Mesenchymal stem cell (in vitro differentiated cells and primary cell): ENCODE results near the gene CAMK1G.
A peak's percentile ranks its signal among the peaks of the same experiment; 100 is the strongest.

Source experiments
- DNase-seq: peaks from one replicate; pipeline ENCODE4 v3.0.0-alpha.2; 2013
- H2AFZ ChIP-seq: one replicate; pipeline ENCODE4 v1.6.1; 2013; ENCODE audit warnings: low read depth, mild to moderate bottlenecking, control low read depth, inconsistent platforms, low read length, moderate library complexity
- H2AK5ac ChIP-seq: 2 replicates; pipeline ENCODE4 v1.6.1; 2013; ENCODE audit warnings: low read length, moderate library complexity, mild to moderate bottlenecking, inconsistent platforms; ENCODE audit not compliant: severe bottlenecking
- H2BK120ac ChIP-seq: one replicate; pipeline ENCODE4 v1.6.1; 2013; ENCODE audit warnings: low read depth, mild to moderate bottlenecking, inconsistent platforms, low read length, moderate library complexity
- H2BK12ac ChIP-seq, 2 experiments: one replicate each; pipeline ENCODE4 v1.6.1; 2013; ENCODE audit warnings: inconsistent platforms in 2 of 2, low read length in 2 of 2, mild to moderate bottlenecking in 2 of 2, moderate library complexity in 2 of 2, control low read depth in 1 of 2
- H2BK15ac ChIP-seq: one replicate; pipeline ENCODE4 v1.6.1; 2013; ENCODE audit warnings: mild to moderate bottlenecking, low read depth, inconsistent platforms; ENCODE audit not compliant: poor library complexity, severe bottlenecking
- H2BK5ac ChIP-seq: 2 replicates; pipeline ENCODE4 v1.6.1; 2013; ENCODE audit warnings: low read depth, mild to moderate bottlenecking, low read length, control low read depth, inconsistent platforms; ENCODE audit not compliant: poor library complexity, severe bottlenecking
- H3K14ac ChIP-seq, 2 experiments: one replicate each; pipeline ENCODE4 v1.6.1; 2013; ENCODE audit warnings: inconsistent platforms in 2 of 2, low read length in 2 of 2, control low read depth in 1 of 2, mild to moderate bottlenecking in 1 of 2, moderate library complexity in 1 of 2
- H3K18ac ChIP-seq, 2 experiments: one replicate each; pipeline ENCODE4 v1.6.1; 2013; ENCODE audit warnings: inconsistent platforms in 2 of 2, low read length in 2 of 2, control low read depth in 1 of 2, low read depth in 1 of 2, mild to moderate bottlenecking in 1 of 2
- H3K23ac ChIP-seq, 2 experiments: one replicate each; pipeline ENCODE4 v1.6.1; 2013; ENCODE audit warnings: inconsistent platforms in 2 of 2, low read length in 2 of 2, mild to moderate bottlenecking in 2 of 2, moderate library complexity in 2 of 2, control low read depth in 1 of 2
- H3K27ac ChIP-seq: 2 replicates; pipeline ENCODE4 v1.5.1; 2013; ENCODE audit warnings: mild to moderate bottlenecking, moderate library complexity, low read length, control low read depth, inconsistent platforms; ENCODE audit not compliant: poor library complexity, severe bottlenecking
- H3K27me3 ChIP-seq, 2 experiments: 2 replicates each; pipeline versions ENCODE4 v1.6.1 to v1.7.0; 2013; ENCODE audit warnings: low read length in 2 of 2, mild to moderate bottlenecking in 2 of 2, moderate library complexity in 2 of 2, control low read depth in 1 of 2, inconsistent platforms in 1 of 2; ENCODE audit not compliant: control insufficient read depth in 1 of 2, insufficient read depth in 1 of 2
- H3K36me3 ChIP-seq, 2 experiments: 2 replicates each; pipeline versions ENCODE4 v1.6.1 to v1.7.0; 2013; ENCODE audit warnings: low read length in 2 of 2, control low read depth in 1 of 2, inconsistent platforms in 1 of 2, low read depth in 1 of 2, mild to moderate bottlenecking in 1 of 2; ENCODE audit not compliant: insufficient read depth in 2 of 2, control insufficient read depth in 1 of 2
- H3K4ac ChIP-seq, 2 experiments: one replicate each; pipeline ENCODE4 v1.6.1; 2013; ENCODE audit warnings: inconsistent platforms in 2 of 2, low read length in 2 of 2, mild to moderate bottlenecking in 2 of 2, moderate library complexity in 2 of 2, control low read depth in 1 of 2, low read depth in 1 of 2
- H3K4me1 ChIP-seq: 2 replicates; pipeline ENCODE4 v1.6.1; 2013; ENCODE audit warnings: low read depth, low read length, control low read depth; ENCODE audit not compliant: control insufficient read depth, insufficient read depth
- H3K4me2 ChIP-seq: 2 replicates; pipeline ENCODE4 v1.6.1; 2013; ENCODE audit warnings: low read length, mild to moderate bottlenecking, inconsistent platforms; ENCODE audit not compliant: poor library complexity, severe bottlenecking
- H3K4me3 ChIP-seq, 2 experiments: 2 replicates each; pipeline versions ENCODE4 v1.5.1 to v1.7.0; 2013; ENCODE audit warnings: low read length in 2 of 2, mild to moderate bottlenecking in 2 of 2, control low read depth in 1 of 2, low read depth in 1 of 2; ENCODE audit not compliant: insufficient read depth in 1 of 2
- H3K79me1 ChIP-seq: replicated peaks from 2 replicates; pipeline ENCODE4 v1.6.1; 2013; ENCODE audit warnings: mild to moderate bottlenecking, control low read depth, low read length, inconsistent platforms; ENCODE audit not compliant: poor library complexity, severe bottlenecking
- H3K9ac ChIP-seq: 2 replicates; pipeline ENCODE4 v1.7.0; 2013; ENCODE audit warnings: mild to moderate bottlenecking, low read length, moderate library complexity
- H3K9me3 ChIP-seq: 2 replicates; pipeline ENCODE4 v1.7.0; 2013; ENCODE audit warnings: mild to moderate bottlenecking, low read length; ENCODE audit not compliant: control insufficient read depth
- H4K8ac ChIP-seq: one replicate; pipeline ENCODE4 v1.6.1; 2013; ENCODE audit warnings: inconsistent platforms, mild to moderate bottlenecking, low read length, moderate library complexity
- H4K91ac ChIP-seq: one replicate; pipeline ENCODE4 v1.6.1; 2013; ENCODE audit warnings: mild to moderate bottlenecking, low read length, inconsistent platforms
- WGBS: methylation state at CpG from one replicate; pipeline ENCODE4 v1.1.7; 2013; ENCODE audit warnings: mixed read lengths; 5-methylcytosine and 5-hydroxymethylcytosine counted together

The CAMK1G gene

DNA sequence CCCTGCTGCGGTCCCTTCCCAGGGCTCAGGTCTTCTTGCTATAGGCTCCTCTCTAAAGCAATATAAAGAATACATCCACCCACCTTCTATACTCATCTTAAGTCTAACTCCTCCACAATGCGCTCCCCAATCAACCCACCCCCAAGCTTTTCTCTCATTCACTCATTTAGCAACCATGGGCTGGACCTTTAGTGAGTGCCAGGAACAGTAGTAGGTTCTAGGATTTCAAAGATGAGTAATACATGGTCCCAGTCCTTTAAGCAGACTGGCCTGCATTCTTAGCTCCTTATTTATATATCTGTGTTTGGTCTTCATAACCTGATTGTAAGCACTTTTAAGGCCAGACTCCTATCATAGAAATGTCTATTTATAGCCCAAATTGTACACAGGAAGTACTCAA is 5.9 kb downstream of the CAMK1G start:
- no peak overlapping the region for H4K91ac ChIP-seq
- H4K8ac ChIP-seq: no peak overlapping the region
- H3K4ac ChIP-seq: no peak overlapping the region
- peak overlapping the region in 1 of 2 experiments; percentile 81 for H3K14ac ChIP-seq
- no peak overlapping the region for H2BK15ac ChIP-seq
- no peak overlapping the region for H3K4me3 ChIP-seq
- no peak overlapping the region for H2BK5ac ChIP-seq
- peak overlapping the region in 1 of 2 experiments; percentile 89 for H3K23ac ChIP-seq
- H2AK5ac ChIP-seq: no peak overlapping the region
- no peaks in the 10 kb centered on the region for H3K9me3 ChIP-seq
- peak overlapping the region in 1 of 2 experiments; percentile 55 for H2BK12ac ChIP-seq
- WGBS: 92% methylated on average over 2 of the region's 2 CpGs
- H3K18ac ChIP-seq: peak overlapping the region; percentile 58 to 73
- peaks cover 6 to 70% of the 10 kb centered on the region in 2 experiments for H3K27me3 ChIP-seq
- DNase-seq: peak; percentile 26
- no peak overlapping the region for H3K9ac ChIP-seq
- no peaks in the 10 kb centered on the region for H3K36me3 ChIP-seq
- no peaks in the 10 kb centered on the region for H3K79me1 ChIP-seq
- H3K4me1 ChIP-seq: peaks cover 6% of the 10 kb centered on the region
- H2BK120ac ChIP-seq: no peak overlapping the region
- H2AFZ ChIP-seq: no peak overlapping the region
- H3K27ac ChIP-seq: no peak overlapping the region
- H3K4me2 ChIP-seq: no peak overlapping the region

DNA sequence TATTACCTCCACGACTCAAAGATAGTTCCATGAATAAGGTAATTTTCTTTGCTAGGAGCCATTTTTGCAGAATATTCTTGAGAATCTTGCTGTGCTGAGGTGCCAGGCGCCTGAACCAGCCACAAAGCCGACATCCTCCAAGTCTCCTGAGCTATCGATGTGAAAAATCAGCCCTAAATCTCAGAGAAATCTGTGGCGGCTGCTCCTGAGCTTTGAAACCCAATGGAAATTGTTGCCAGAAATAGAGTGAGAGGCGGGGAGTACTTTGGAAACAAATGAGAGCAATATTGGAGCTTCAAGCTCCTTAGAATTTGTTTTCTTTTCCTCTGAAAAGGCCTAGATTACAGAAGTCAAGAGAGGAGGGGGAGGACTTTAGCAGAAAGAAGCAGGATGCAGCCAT is 6.3 kb downstream of the CAMK1G start:
- Histone ChIP-seq H3K36me3 (no peaks in the 10 kb centered on the region), H4K8ac (no peak overlapping the region), H3K4ac (no peak overlapping the region), H4K91ac (no peak overlapping the region), H2BK12ac (no peak overlapping the region), H2BK120ac (no peak overlapping the region), H3K23ac (no peak overlapping the region), H2AFZ (no peak overlapping the region), H3K14ac (no peak overlapping the region), H3K9ac (no peak overlapping the region), H3K79me1 (no peaks in the 10 kb centered on the region), H3K4me1 (peaks cover 6% of the 10 kb centered on the region), H3K9me3 (no peaks in the 10 kb centered on the region), H3K4me2 (no peak overlapping the region), H2AK5ac (no peak overlapping the region), H2BK15ac (no peak overlapping the region), H3K18ac (no peak overlapping the region), H3K4me3 (no peak overlapping the region), H3K27me3 (peaks cover 2 to 69% of the 10 kb centered on the region in 2 experiments), H3K27ac (no peak overlapping the region), H2BK5ac (no peak overlapping the region)
- 89% methylated on average over 6 of the region's 6 CpGs for WGBS
- DNase-seq: no peak

DNA sequence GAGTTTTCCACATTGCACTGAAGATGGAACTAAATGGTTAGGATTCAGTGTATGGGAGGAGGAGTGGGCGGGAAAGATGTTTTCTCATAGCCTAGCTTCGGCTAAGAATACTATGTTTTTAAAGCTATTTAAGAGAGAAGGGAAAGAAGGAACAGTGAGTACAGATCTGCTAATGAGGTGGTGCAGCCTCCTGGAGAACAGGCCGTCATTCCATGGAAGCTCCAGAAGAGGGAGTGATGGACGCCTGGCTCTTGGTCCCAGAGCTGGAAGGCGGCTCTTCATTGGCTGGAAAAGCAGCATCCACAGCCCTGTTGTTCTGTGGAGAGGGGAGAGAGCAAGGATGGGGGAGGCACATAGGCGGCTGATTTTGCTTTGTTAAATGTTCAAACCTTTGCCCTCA is 6.9 kb downstream of the CAMK1G start:
- Histone ChIP-seq H3K18ac (no peak overlapping the region), H3K9me3 (no peaks in the 10 kb centered on the region), H3K14ac (no peak overlapping the region), H4K8ac (no peak overlapping the region), H3K27ac (no peak overlapping the region), H3K27me3 (peaks cover 0 to 69% of the 10 kb centered on the region in 2 experiments), H3K23ac (no peak overlapping the region), H4K91ac (no peak overlapping the region), H3K4me2 (no peak overlapping the region), H2AK5ac (no peak overlapping the region), H2BK5ac (no peak overlapping the region), H2AFZ (no peak overlapping the region), H3K4me1 (peaks cover 5% of the 10 kb centered on the region), H3K4me3 (no peak overlapping the region), H3K4ac (no peak overlapping the region), H2BK12ac (no peak overlapping the region), H2BK15ac (no peak overlapping the region), H2BK120ac (no peak overlapping the region), H3K9ac (no peak overlapping the region), H3K36me3 (no peaks in the 10 kb centered on the region), H3K79me1 (no peaks in the 10 kb centered on the region)
- 56% methylated on average over 6 of the region's 6 CpGs for WGBS
- DNase-seq: peak; percentile 42

DNA sequence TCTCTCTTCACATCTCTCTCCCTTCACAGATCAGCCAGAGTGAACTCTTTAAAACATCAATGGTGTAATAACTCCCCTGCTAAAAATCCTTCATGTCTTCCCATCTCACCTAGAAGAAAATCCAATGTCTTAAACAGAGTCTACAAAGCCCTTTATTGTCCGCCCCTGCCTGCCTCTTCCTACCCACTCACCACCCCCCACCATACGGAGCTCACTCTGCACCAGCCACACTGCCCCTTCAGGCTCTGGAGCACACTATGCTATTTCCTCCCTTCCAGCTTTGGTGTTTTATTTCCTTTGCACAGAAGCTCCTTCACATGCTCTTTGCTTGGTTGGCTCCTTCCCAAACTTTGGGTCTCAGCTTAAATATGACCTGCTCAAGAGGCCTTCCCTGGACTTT is 10.2 kb downstream of the CAMK1G start:
- 61% methylated on average over 2 of the region's 2 CpGs for WGBS
- H3K4me2 ChIP-seq: no peak overlapping the region
- H2BK5ac ChIP-seq: no peak overlapping the region
- no peak overlapping the region for H2BK12ac ChIP-seq
- no peaks in the 10 kb centered on the region for H3K9me3 ChIP-seq
- H4K8ac ChIP-seq: no peak overlapping the region
- H2BK120ac ChIP-seq: no peak overlapping the region
- H3K4me1 ChIP-seq: no peaks in the 10 kb centered on the region
- H3K36me3 ChIP-seq: no peaks in the 10 kb centered on the region
- no peak overlapping the region for H2AK5ac ChIP-seq
- H3K79me1 ChIP-seq: no peaks in the 10 kb centered on the region
- no peak overlapping the region for H3K9ac ChIP-seq
- H3K14ac ChIP-seq: no peak overlapping the region
- no peak overlapping the region for H3K18ac ChIP-seq
- H3K27ac ChIP-seq: no peak overlapping the region
- no peak for DNase-seq
- no peak overlapping the region for H4K91ac ChIP-seq
- peaks cover 0 to 52% of the 10 kb centered on the region in 2 experiments for H3K27me3 ChIP-seq
- no peak overlapping the region for H2AFZ ChIP-seq
- no peak overlapping the region for H2BK15ac ChIP-seq
- H3K4me3 ChIP-seq: no peak overlapping the region
- no peak overlapping the region for H3K23ac ChIP-seq
- H3K4ac ChIP-seq: no peak overlapping the region
